ENCODE measurements around the gene CEP41.

CEP41 gene

DNA sequence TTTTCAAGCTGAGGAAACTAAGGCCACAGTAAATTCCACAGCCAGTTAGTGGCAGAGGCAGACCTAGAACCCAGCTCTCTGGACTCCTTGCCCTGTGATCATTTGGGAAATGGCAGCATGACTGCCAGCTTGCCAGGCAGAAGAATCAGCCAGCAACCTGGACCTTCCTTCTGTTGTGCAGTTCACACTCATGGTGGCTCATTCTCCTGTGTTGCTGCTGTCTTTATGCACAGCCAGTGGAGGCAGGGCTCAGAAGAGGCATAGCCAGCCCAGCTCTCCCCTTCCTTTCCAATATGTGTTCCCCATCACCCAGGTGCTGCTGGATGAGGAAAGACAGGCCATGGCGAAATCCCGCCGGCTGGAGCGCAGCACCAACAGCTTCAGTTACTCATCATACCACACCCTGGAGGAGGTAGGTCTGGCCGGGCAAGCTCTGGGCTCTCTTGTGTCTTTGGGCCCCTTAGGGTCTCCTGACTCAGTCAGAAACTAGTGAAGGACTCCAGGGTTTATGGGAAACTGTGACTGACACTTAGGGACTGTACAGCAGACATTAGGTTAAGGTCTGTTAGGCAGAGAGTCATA lies 81.4 kb downstream of the CEP41 start:
- no peak for FAIRE-seq

DNA sequence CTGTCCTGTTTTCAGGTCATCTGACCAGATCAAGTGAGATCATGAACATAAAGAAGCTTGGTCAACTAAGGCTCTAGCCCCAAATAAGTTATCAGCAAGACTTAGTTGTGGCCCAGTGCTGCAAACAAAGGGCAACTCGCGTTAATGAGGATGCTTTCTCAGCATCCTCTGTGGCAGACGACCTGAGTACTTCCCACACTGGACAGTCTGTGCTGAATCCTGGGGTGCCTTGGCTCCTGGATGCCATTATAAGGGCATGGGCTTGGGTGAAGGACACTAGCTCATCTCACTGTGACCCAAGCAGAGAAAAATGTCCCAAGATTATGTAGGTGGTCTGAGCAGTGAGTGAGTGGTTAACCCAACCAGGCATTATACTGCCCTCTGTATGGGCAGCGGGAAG lies 82.3 kb downstream of the CEP41 start:
- FAIRE-seq: no peak
- no peak for DNase-seq (ENCODE audit: extremely low spot score, insufficient read length, low read depth)

More for the DNA sequence above, 81.4 kb downstream of the CEP41 start:
- DNase-seq (ENCODE audit: extremely low spot score, insufficient read length, low read depth): no peak

GRCh38 chr7:130356876-130357611 lies 83.8 kb downstream of the CEP41 start:
- DNase-seq (ENCODE audit: extremely low spot score, insufficient read length, low read depth) (no peak), FAIRE-seq (no peak)

DNA sequence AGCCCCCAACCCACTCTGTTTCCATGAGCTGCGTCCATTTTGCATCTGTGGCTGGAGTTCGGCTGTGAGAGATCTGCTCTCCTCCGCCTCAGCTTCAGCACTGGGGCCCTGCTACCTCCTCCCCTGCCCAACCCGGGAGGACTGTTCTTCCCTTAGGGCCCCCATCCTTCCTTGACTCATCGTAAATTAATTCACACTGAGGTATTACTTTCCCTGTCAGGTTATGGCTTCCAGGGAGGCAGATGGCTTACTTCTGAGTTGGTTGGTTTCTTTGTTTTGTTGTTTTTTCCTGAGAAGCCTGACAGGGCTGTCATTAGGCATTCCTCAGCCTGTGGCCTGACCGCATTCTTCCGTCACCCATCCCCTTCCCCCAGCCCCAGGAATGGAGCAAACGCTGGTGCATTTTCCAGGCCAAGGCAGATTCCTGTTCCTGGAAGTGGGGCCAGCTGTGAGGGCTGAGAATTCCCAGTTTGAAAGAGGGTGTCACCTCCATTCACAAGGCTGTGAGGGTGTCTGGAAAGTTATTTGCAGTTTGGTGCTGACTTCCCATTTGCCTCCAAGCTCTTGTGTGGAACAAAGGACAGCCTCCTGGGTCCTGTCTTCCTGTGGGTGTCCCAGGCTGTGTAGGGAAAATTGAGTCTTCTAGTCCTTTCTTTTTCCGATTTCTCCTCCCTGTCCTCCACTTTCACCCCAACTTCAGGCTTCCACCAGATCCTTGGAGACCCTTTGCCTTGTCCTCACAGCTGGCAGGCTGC lies 84.5 kb downstream of the CEP41 start:
- FAIRE-seq (no peak), DNase-seq (ENCODE audit: extremely low spot score, insufficient read length, low read depth) (no peak)

DNA sequence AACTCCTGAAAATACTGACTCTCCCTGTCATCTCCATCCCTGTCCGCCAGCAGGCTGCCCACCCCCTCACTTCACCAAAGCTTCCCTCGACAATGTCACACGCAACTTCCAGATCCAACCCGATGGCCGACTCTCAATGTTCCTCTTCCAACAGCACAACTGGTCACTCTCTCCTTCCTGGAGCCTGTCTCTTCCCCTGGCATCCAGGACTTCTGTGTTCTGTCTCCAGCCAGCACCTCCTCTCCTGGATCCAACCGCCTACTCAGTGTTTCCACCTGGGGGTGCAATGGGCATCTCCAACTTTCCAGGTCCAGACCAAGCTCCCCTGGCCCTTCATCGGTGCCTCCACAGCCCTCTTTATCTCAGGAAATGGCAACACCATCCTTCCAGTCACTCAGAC lies 87.6 kb downstream of the CEP41 start:
- FAIRE-seq: no peak
- DNase-seq (ENCODE audit: extremely low spot score, insufficient read length, low read depth): no peak

DNA sequence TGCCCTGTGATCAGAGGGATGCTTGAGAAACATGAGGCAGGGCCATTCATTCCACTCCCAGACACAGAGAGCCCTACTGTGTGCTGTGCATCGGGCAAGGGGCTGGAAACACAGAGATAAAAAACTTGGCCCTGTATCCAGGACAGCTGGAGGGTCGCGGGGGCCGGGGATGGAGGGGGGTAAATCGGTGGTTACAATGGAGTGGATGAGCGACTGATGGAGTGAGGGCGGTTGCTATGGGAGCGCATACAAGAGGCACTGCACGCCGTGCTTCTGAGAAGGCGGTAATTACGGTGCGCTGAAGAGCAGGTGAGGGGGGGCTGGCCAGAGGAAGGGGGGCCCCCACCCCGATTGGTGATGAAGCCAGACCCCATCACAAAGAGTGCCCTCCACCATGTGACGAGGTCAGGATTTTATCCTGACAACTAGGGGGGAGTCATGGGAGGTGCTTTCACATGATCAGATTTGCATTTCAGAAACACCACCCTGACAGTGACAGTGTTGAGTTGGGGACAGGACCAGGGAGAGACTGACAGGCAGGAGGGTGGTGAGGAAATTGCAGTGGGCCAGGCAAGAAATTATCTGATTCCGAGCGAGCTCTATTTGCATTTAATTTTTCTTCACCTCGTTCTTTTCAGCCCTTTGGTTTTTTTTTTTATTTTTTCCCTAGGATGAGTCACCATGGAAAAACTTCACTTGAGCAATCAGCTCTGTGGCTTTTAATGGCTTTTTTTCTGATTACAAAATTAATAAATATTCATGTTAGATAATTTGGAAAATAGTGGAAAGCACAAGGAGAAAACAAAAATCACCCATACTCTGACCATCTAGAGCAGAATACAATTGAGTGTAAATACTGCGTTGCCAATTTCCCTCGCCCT lies 88.4 kb downstream of the CEP41 start:
- DNase-seq (ENCODE audit: extremely low spot score, insufficient read length, low read depth) (no peak), FAIRE-seq (no peak)

DNA sequence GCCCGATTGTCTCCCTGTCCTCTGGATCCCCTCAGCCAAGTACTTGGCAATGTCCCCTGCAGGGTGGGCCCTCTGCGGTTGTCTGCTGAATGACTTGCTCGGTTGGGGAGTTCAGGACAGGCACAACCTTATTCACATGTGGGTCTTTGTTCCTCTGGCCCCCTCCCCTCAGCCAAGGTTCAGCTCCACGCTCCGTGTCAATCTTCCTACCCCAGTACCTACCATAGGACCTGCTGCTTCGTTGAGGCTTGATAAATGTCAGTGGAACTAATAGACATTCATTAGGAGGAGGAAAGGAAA lies 89.1 kb downstream of the CEP41 start:
- no peak for FAIRE-seq
- DNase-seq (ENCODE audit: extremely low spot score, insufficient read length, low read depth): no peak

DNA sequence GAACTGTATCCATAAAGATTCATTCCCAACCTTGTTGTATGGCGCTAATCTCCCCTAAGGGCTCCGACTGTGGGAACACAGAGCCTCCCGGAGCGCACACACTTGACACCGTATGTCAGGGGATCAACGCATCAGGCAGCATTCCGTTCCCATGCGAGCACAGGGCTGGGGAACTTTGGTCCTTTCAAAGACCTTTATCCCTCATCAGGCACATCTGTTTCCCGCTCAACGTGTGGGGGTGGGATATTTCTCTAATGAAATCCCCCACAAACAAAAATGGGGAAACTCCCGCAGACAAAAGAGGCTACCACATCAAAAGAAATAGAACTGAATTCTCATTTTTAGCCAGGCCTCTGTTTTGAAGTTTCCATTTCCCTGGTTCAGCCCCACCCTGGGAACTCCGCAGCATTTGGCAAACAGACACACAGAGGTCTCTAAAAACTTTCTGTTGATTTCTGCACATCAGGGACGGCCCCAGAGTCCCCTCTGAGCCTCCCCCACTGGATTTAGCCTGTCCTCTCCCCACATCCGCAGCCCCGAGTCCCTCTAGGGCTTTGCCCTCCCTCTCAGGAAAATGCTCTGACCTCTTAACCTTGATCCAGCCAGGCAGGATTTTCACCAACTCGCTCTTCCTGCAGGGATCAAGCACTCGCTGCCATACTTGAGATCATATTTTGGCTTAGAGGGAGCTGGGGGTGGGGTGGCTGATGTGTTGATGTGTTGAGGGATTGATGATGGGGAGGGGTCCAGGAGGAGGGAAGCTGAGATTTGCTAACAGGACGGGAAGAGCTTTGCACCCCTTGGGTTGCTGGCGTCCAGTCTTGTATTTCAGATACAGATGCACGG lies 89.6 kb downstream of the CEP41 start:
- no peak for FAIRE-seq
- DNase-seq (ENCODE audit: extremely low spot score, insufficient read length, low read depth): no peak

GRCh38 chr7:130349911-130350782 lies 90.7 kb downstream of the CEP41 start:
- FAIRE-seq: no peak
- no peak for DNase-seq (ENCODE audit: extremely low spot score, insufficient read length, low read depth)

GRCh38 chr7:130346941-130347340 lies 93.9 kb downstream of the CEP41 start:
- DNase-seq (ENCODE audit: extremely low spot score, insufficient read length, low read depth) (no peak), FAIRE-seq (no peak)

- DNase-seq (ENCODE audit: extremely low spot score, insufficient read length, low read depth): no peak
- FAIRE-seq: no peak
These were observed 94.5 kb downstream of the CEP41 start for GRCh38 chr7:130346177-130346905.

- DNase-seq (ENCODE audit: extremely low spot score, insufficient read length, low read depth) (no peak), FAIRE-seq (no peak)
These were observed 95.1 kb downstream of the CEP41 start for GRCh38 chr7:130345725-130346124.

DNA sequence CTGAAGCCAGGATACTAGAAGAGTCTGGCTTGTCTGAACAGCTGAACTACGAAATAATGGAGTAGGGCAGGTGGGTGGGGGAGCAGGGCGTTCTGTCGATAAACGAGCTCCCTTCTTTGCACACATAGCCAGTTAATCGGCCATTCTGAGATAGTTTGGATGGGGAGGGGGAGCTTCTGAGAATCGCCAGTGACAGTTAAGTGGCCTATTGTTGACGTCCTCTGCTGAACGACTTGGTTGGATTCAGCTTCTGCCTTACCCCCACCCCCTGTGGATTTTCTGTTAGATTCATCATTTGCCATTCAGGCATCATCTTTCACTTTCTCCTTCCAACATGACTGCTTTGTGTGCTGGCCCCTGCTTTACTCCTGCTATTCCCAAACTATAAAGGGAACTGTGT lies 95.7 kb downstream of the CEP41 start:
- FAIRE-seq: no peak
- no peak for DNase-seq (ENCODE audit: extremely low spot score, insufficient read length, low read depth)

- no peak for DNase-seq (ENCODE audit: extremely low spot score, insufficient read length, low read depth)
- FAIRE-seq: no peak
These were observed 96.4 kb downstream of the CEP41 start, which contains the start of gene CPA5 for GRCh38 chr7:130344271-130344866. Gene CPA5 (plus strand): TSS chr7:130344816. CDS start chr7:130346486, 1,670 bp downstream.
